Activated CD4-positive, alpha-beta memory T cell treated with anti-CD3 and anti-CD28 coated beads for 36 hours (primary cell): ENCODE measurements around the gene PLN. TPM values are rescaled to one million over a fixed set of nuclear protein-coding genes. Genes with fewer than 3 reads are reported as not detected.

Experiments
- CTCF ChIA-PET: fragments of 350-600 bp; sonication (Branson Sonifier 250); formaldehyde crosslinking; loops from one replicate; lab custom pipeline; 2021; ENCODE audit warnings: antibody characterized with exemption, inconsistent platforms; lab: Charles Lee
- POLR2A ChIA-PET: fragments of 350-600 bp; sonication (Branson Sonifier 250); formaldehyde crosslinking; loops from one replicate; lab custom pipeline; 2021; ENCODE audit warnings: antibody characterized with exemption; lab: Charles Lee
- DNase-seq: peaks from one replicate; pipeline ENCODE4 v3.0.0-alpha.2; 2020
- H3K27ac Mint-ChIP-seq: one replicate; pipeline ENCODE4 v1.8.0; 2021; ENCODE audit warnings: mixed read lengths
- H3K27me3 Mint-ChIP-seq: one replicate; pipeline ENCODE4 v1.8.0; 2021; ENCODE audit warnings: mixed read lengths
- H3K36me3 Mint-ChIP-seq: one replicate; pipeline ENCODE4 v1.8.0; 2021; ENCODE audit warnings: mixed read lengths
- H3K4me1 Mint-ChIP-seq: one replicate; pipeline ENCODE4 v1.8.0; 2021; ENCODE audit warnings: low read depth, mixed read lengths
- H3K4me3 Mint-ChIP-seq: one replicate; pipeline ENCODE4 v1.8.0; 2021; ENCODE audit warnings: mild to moderate bottlenecking, mixed read lengths
- H3K9me3 Mint-ChIP-seq: one replicate; pipeline ENCODE4 v1.8.0; 2021; ENCODE audit warnings: mixed read lengths
- intact Hi-C: fragments of 100-400 bp; cut with micrococcal nuclease; formaldehyde crosslinking; loops from one replicate; pipeline ENCODE4 v1.15.1; 2023
- total RNA-seq, 2 experiments: library from RNA; stranded (reverse); gene quantifications; one replicate each; pipeline ENCODE4 v1.2.3, GENCODE V29; 2021

The PLN gene
- total RNA-seq: not detected

DNA sequence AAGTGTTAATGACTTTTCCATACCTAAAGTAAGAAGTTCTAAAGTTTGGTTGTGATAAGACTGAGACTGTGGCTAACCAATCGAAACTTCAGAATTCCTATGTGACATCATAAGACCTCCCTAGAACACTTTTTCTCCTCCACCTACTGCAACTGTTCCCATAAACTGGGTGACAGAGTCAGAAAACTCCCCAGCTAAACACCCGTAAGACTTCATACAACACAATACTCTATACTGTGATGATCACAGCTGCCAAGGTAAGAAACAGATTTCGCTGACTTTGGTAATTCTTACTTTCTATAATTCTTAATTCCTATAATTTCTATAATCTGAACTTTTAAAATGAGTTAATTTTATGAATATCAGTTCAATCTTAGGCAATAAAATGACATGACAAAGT is at the start of gene PLN:
PLN (plus strand) TSS at position 161 of the 400 bp plus-strand sequence. CDS start 10,626 bp downstream, outside the sequence.
- ChIA-PET CTCF (interaction anchor here (0.7 to 0.9 kb wide), 2 partner anchors 17 to 32 kb away, joined by 3 read pairs; no protein-coding TSS in a partner anchor), POLR2A (interaction anchor here (0.6 to 1.2 kb wide), 2 partner anchors 12 to 164 kb away, joined by 3 read pairs; no protein-coding TSS in a partner anchor)
- Mint-ChIP-seq H3K36me3 (peaks cover 2% of the 10 kb centered on the region), H3K27me3 (no peaks in the 10 kb centered on the region), H3K4me1 (peaks cover 40% of the 10 kb centered on the region), H3K27ac (no peak within 1 kb of the TSS), H3K9me3 (no peaks in the 10 kb centered on the region), H3K4me3 (no peak within 1 kb of the TSS)
- DNase-seq: no peak
- intact Hi-C loops: no loop called here

DNA sequence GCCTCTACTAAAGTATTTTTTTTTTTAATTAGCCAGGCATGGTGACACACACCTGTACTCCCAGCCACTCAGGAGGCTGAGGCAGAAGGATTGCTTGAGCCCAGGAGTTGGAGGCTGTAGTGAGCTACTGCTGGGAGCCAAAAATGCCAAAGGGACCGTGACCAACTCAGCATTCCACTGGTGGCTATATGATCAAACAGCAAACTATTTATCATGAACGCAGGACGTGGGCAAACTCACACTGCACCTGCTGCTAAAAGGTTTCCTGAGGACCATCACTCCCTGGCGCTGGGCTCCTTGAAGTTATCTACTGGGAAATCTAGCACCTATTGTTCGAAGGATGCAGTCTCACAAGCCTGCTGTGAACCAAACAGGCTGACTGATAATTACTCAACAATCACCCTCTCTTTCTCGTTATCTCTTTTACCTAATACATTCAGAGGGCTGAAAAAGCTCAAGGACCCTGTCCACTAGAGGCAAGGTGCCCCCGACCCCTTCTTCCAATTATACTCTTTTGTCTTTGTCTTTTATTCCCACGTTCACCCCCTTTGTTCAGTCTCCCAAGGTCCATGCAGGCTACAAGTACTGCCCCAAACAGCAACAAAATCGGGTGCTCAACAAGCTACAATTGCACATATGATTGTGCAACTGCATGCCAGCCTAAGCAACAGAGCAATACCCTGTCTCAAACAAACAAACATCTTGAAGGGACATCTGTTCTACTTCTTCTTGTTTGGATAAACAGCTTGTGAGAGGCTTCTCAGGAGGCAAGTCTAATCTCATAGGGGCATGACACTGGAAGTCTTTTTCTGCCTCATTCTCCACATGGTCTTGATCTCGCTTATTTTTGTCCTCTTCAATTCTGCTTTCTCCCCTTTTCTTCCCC is 47.7 kb upstream of the PLN start:
- peaks cover 6% of the 10 kb centered on the region for H3K4me1 Mint-ChIP-seq
- H3K27ac Mint-ChIP-seq: no peak overlapping the region
- H3K36me3 Mint-ChIP-seq: peaks cover 47% of the 10 kb centered on the region
- intact Hi-C loops: no loop called here
- DNase-seq: no peak
- no peaks in the 10 kb centered on the region for H3K9me3 Mint-ChIP-seq
- CTCF ChIA-PET: no interaction called here
- no peaks in the 10 kb centered on the region for H3K27me3 Mint-ChIP-seq
- POLR2A ChIA-PET: no interaction called here
- H3K4me3 Mint-ChIP-seq: no peak overlapping the region

DNA sequence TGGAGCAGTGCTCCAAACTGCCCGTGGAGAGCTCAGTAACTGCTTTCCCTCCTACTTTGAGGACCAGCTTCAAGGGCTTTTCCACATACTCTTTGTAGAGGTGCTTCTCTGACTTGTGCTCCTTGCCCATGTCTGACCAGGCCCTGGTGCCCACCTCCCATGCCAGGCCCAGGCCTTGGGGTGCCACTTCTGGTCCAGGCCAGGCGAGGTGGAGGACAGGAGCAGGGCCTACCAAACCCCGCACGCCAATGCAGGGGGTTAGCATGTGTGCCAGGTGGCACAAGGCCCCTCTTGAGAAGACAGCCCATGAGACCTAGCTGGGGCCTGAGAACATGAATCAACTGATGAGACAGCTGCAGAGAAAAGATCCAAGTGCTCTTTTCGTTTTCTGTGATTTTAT is 47.0 kb upstream of the PLN start:
- CTCF ChIA-PET: no interaction called here

DNA sequence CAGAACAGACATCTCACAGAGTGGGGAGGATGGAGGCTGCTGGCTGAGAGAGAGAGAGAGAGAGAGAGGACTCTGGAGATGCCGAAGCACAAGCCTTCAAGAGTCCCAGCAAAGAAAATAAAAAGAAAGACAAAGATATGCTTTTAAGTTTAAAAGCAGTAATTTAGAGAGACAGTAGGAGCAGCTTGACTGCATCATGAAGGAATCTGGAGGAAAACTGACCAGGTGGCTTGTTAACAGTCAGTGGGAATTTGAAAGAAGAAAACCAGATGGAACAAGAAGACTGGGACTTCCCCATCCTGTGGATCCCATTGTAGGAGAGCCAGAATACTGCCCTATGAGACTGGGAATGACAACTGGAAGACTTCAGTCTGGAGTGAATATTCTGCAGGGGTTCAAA is 46.3 kb upstream of the PLN start:
- Mint-ChIP-seq H3K27ac (no peak overlapping the region), H3K4me3 (no peak overlapping the region), H3K27me3 (no peaks in the 10 kb centered on the region), H3K36me3 (peaks cover 43% of the 10 kb centered on the region), H3K4me1 (peaks cover 5% of the 10 kb centered on the region), H3K9me3 (no peaks in the 10 kb centered on the region)
- POLR2A ChIA-PET: no interaction called here
- CTCF ChIA-PET: no interaction called here
- intact Hi-C loops: no loop called here
- no peak for DNase-seq

More for the DNA sequence above, 47.0 kb upstream of the PLN start:
- Mint-ChIP-seq H3K4me1 (peaks cover 3% of the 10 kb centered on the region), H3K27me3 (no peaks in the 10 kb centered on the region), H3K27ac (no peak overlapping the region), H3K36me3 (peaks cover 44% of the 10 kb centered on the region), H3K4me3 (no peak overlapping the region), H3K9me3 (no peaks in the 10 kb centered on the region)
- POLR2A ChIA-PET: no interaction called here
- intact Hi-C loops: no loop called here
- DNase-seq: no peak

DNA sequence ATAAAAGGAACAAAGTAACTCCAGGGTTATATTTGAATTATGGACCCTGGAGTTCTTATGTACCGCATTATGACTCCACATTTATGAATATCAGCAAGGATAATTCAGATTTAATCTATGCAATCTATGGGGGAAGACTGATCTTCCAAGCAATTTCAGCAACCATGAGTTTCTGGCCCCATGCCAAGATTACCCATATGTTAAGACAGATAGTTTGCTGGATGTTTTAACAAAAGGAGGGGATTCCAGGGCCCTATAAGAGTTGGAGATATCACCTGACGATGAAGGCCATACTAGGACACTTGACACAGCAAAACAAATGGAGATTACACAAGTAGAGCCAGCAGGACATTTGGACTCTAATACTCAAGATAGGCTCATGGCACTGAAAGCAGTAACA is 45.9 kb upstream of the PLN start:
- no peak overlapping the region for H3K27ac Mint-ChIP-seq
- H3K27me3 Mint-ChIP-seq: no peaks in the 10 kb centered on the region
- H3K9me3 Mint-ChIP-seq: no peaks in the 10 kb centered on the region
- intact Hi-C loops: no loop called here
- POLR2A ChIA-PET: no interaction called here
- no peak overlapping the region for H3K4me3 Mint-ChIP-seq
- CTCF ChIA-PET: no interaction called here
- H3K36me3 Mint-ChIP-seq: peaks cover 43% of the 10 kb centered on the region
- H3K4me1 Mint-ChIP-seq: peaks cover 8% of the 10 kb centered on the region
- DNase-seq: no peak

DNA sequence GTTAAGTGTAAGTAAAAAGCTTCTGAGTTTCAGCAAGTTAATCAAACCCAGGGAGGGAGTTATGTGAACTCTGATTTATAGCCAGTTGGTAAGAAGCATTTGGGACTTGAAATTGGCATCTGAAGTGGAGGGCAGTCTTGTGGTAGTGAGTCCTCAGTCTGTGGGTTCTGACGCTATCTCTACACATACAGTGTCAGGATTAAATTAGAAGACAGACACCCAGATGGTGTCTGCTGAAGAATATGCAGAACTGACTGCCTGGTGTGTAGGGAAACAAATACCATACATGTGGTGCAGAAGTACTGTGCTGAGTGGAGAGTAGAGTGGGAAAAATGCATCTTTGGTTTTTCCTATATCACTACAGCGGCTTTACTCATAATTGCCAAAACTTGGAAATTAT is 43.5 kb upstream of the PLN start:
- intact Hi-C loops: no loop called here
- Mint-ChIP-seq H3K36me3 (peaks cover 43% of the 10 kb centered on the region), H3K4me3 (no peak overlapping the region), H3K9me3 (no peaks in the 10 kb centered on the region), H3K4me1 (peaks cover 12% of the 10 kb centered on the region), H3K27ac (no peak overlapping the region), H3K27me3 (no peaks in the 10 kb centered on the region)
- POLR2A ChIA-PET: no interaction called here
- no peak for DNase-seq
- CTCF ChIA-PET: no interaction called here

DNA sequence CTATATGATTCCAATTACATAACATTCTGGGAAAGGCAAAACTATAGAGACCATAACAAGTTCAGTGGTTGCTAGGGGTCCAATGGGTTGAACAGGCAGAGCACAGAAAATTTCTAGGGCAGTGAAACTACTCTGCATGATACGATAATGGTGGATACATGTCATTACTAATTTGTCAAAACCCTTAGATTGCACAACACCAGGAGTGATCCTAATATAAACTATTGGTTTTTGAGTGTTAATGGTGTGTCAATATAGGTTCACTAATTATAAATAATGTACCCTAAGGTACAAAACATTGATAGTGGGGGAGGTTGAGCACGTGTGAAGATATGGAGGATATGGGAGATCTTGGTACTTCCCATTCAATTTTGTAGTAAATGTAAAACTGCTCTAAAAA is 42.4 kb upstream of the PLN start:
- Mint-ChIP-seq H3K27me3 (no peaks in the 10 kb centered on the region), H3K4me1 (peaks cover 10% of the 10 kb centered on the region), H3K27ac (no peak overlapping the region), H3K36me3 (peaks cover 40% of the 10 kb centered on the region), H3K4me3 (no peak overlapping the region), H3K9me3 (no peaks in the 10 kb centered on the region)
- intact Hi-C loops: no loop called here
- no peak for DNase-seq
- ChIA-PET CTCF (no interaction called here), POLR2A (no interaction called here)

DNA sequence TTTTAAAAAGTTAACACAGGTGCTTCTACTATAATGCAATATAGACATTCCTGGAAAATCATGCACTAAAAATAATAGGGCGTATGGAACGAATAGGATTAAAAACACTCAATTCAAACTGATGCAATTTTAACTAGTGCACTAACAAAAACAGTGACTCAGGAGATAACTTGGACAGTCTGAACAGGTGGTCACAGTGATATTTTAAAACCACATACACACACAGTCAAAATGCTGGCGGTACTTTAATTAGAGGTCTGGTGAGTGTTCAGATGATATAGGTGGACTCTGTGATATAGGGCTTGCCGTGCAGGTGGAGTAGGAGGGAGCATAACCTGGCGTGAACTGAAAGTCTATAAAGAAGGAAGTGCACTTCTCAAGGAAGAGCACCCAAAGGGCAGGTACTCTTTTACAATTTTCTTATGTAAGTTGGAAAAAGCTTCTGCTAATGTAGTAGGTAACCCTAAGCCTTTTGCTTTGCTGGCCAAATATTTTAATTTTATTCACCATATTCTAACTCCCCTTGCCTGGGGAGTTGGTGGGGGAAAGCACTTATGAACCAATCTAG is 41.9 kb upstream of the PLN start:
- intact Hi-C loops: no loop called here
- H3K9me3 Mint-ChIP-seq: no peaks in the 10 kb centered on the region
- ChIA-PET CTCF (no interaction called here), POLR2A (no interaction called here)
- peaks cover 36% of the 10 kb centered on the region for H3K36me3 Mint-ChIP-seq
- DNase-seq: no peak
- peaks cover 10% of the 10 kb centered on the region for H3K4me1 Mint-ChIP-seq
- H3K27ac Mint-ChIP-seq: no peak overlapping the region
- no peaks in the 10 kb centered on the region for H3K27me3 Mint-ChIP-seq
- H3K4me3 Mint-ChIP-seq: no peak overlapping the region

DNA sequence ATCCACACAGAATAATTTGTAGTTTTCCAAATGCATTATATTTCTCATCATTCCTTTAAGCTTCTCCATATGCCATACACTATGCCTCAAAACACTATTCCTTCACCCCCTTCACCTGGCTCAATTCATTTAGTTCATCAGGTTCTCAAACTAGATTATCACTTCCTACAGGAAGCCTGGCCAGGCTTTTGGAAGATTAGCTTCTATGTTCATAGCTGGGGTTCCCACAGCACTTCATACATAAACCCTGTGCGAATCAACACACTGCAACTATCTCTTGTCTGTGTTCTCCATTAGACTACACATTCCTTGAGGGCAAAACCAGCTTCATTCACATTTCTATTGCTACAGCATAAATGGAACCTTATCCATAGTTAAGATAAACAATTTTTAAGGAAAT is 40.5 kb upstream of the PLN start:
- Mint-ChIP-seq H3K36me3 (peaks cover 21% of the 10 kb centered on the region), H3K4me3 (no peak overlapping the region), H3K27ac (no peak overlapping the region), H3K27me3 (no peaks in the 10 kb centered on the region), H3K9me3 (no peaks in the 10 kb centered on the region), H3K4me1 (peaks cover 16% of the 10 kb centered on the region)
- ChIA-PET CTCF (no interaction called here), POLR2A (no interaction called here)
- intact Hi-C loops: no loop called here
- DNase-seq: no peak

DNA sequence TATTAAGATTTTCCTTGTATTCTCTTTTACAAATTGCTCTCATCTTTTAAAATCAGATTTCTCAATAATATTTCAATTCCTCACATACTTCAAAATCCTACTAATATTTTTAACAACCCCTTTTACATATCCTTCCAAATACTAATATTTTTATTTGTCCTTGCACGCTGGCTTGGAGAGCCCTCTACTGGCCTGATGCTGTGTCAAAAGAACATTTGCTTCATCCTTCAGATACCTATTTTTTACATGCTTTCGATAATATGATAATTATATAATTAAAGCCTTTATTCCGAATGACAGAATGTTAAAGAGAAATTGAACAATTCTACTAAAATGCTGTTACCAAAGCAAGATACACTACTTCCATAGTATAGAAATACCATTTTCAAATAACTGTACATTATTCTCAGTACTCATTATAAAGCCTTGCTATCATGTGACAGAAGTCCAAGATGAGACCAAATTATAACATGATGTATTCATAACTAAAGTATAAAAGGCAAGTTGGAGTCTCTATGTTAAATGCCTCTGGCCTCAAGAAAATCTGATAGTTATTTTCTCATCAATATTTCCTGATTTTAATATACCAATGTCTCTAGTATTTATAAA is 39.0 kb upstream of the PLN start:
- H3K4me1 Mint-ChIP-seq: peaks cover 22% of the 10 kb centered on the region
- no peak for DNase-seq
- H3K4me3 Mint-ChIP-seq: no peak overlapping the region
- CTCF ChIA-PET: no interaction called here
- no peaks in the 10 kb centered on the region for H3K27me3 Mint-ChIP-seq
- H3K9me3 Mint-ChIP-seq: no peaks in the 10 kb centered on the region
- H3K36me3 Mint-ChIP-seq: peaks cover 10% of the 10 kb centered on the region
- intact Hi-C loops: no loop called here
- H3K27ac Mint-ChIP-seq: no peak overlapping the region
- POLR2A ChIA-PET: no interaction called here

DNA sequence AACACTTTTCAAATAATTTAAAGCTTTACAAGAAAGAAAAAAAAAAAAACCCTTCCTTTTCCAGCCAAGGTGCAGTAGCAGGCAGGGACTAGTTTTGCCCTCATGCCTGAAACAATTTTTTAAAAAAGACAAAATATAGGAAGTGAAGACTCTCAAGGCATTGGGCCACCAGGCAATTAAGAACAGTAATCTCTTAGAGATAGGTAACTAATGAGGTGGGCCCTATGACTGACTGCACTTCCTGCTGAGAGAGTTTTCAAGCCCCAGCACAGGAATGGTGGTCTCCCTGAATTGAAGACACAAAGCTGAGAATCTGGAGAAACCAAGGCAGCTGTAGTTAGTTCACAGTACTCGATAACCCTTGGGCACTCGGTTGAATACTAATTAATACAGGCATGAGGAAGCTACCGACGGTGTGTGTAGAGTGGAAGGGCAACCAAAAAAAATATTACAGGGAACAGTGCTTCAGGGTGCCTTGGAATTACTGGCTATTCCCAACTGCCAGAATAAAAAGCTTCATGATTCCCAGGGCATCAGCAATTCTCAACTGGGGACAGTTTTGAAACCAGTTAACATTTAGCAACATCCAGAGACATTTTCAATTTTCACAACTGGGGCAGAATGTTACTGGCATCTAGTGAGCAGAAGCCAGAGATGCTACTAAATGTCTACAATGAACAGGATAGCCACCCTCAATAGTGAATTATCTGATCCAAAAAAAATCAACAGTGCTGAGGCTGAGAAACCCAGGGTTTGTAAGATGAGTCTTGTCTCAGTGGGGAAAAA is 36.0 kb upstream of the PLN start:
- intact Hi-C loops: no loop called here

DNA sequence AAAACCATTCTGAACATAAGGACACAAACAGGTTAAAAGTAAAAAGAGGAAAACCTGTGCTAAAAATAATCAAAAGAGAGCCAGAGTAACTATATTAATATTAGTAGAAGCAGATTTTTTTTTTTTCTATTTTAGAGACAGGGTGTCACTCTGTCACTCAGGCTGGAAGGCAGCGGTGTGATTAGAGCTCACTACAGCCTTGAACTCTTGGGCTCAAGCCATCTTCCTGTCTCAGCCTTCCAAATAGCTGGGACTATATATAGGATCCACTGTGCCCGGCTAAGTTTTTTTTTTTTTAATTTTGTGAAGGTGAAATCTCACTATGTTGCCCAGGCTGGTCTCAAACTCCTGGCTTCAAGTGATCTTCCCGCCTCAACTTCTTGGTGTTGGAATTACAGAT is 33.4 kb upstream of the PLN start:
- Mint-ChIP-seq H3K36me3 (peaks cover 15% of the 10 kb centered on the region), H3K27me3 (no peaks in the 10 kb centered on the region), H3K4me3 (no peak overlapping the region), H3K4me1 (peaks cover 32% of the 10 kb centered on the region), H3K9me3 (no peaks in the 10 kb centered on the region), H3K27ac (no peak overlapping the region)
- DNase-seq: no peak
- intact Hi-C loops: no loop called here
- CTCF ChIA-PET: no interaction called here
- POLR2A ChIA-PET: no interaction called here

More for the DNA sequence above, 36.0 kb upstream of the PLN start:
- Mint-ChIP-seq H3K36me3 (no peaks in the 10 kb centered on the region), H3K27ac (no peak overlapping the region), H3K4me1 (peaks cover 26% of the 10 kb centered on the region), H3K4me3 (no peak overlapping the region), H3K9me3 (no peaks in the 10 kb centered on the region), H3K27me3 (no peaks in the 10 kb centered on the region)
- ChIA-PET CTCF (no interaction called here), POLR2A (no interaction called here)
- no peak for DNase-seq
